AG04449 (cell line): ENCODE measurements around the gene IFT122.

Source experiments
- CTCF ChIA-PET: fragments of 350-600 bp; formaldehyde crosslinking; extraction: SDS; loops from one replicate; lab custom pipeline; 2021; ENCODE audit warnings: antibody characterized with exemption; lab: Yijun Ruan, JAX
- POLR2A ChIA-PET: fragments of 400-600, 350-600 bp; formaldehyde crosslinking; extraction: SDS; loops from one replicate; lab custom pipeline; 2020; ENCODE audit warnings: antibody characterized with exemption, inconsistent platforms; lab: Yijun Ruan, JAX
- DNase-seq: peaks from one replicate; pipeline ENCODE4 v3.0.0-alpha.2; 2010; ENCODE audit warnings: low read depth, low spot score
- H3K4me3 ChIP-seq: 2 replicates; pipeline ENCODE4 v1.5.1; 2011; ENCODE audit warnings: low read depth, mild to moderate bottlenecking, control low read depth, low read length
- CTCF ChIP-seq: IDR thresholded peaks from one replicate; pipeline ENCODE4 v1.5.1; 2011; ENCODE audit warnings: mild to moderate bottlenecking, moderate library complexity, low read length, control low read depth, inconsistent platforms; ENCODE audit not compliant: insufficient read depth; ENCODE audit errors: missing control alignments

Gene IFT122

GRCh38 chr3:129500334-129500658 lies 60.3 kb downstream of the IFT122 start:
- POLR2A ChIA-PET: no interaction called here
- H3K4me3 ChIP-seq: no peak overlapping the region
- CTCF ChIA-PET: interaction anchor here (0.6 to 1.5 kb wide), 3 partner anchors 10 to 325 kb away, joined by 3 to 6 read pairs (median 3); no protein-coding TSS in a partner anchor
- no peak for TF ChIP-seq CTCF
- DNase-seq: no peak

GRCh38 chr3:129501630-129502029 lies 61.6 kb downstream of the IFT122 start:
- no peak for DNase-seq
- CTCF ChIA-PET: interaction anchor here (1.0 to 2.7 kb wide), 3 partner anchors 9 to 12 kb away, joined by 4 to 12 read pairs (median 6); no protein-coding TSS in a partner anchor
- TF ChIP-seq CTCF: no peak
- no peak overlapping the region for H3K4me3 ChIP-seq
- POLR2A ChIA-PET: no interaction called here

- no peak for DNase-seq
- TF ChIP-seq CTCF: no peak
- no peak overlapping the region for H3K4me3 ChIP-seq
Measured at GRCh38 chr3:129502641-129503408, 62.8 kb downstream of the IFT122 start.

GRCh38 chr3:129503471-129504291 lies 63.7 kb downstream of the IFT122 start:
- DNase-seq: no peak
- CTCF ChIA-PET: interaction anchor here (1.2 to 2.7 kb wide), 3 partner anchors 11 to 326 kb away, joined by 3 to 12 read pairs (median 3); no protein-coding TSS in a partner anchor
- POLR2A ChIA-PET: no interaction called here
- H3K4me3 ChIP-seq: no peak overlapping the region
- TF ChIP-seq CTCF: no peak

More at GRCh38 chr3:129502641-129503408, 62.8 kb downstream of the IFT122 start:
- ChIA-PET CTCF (interaction anchor here (1.0 to 2.7 kb wide), 3 partner anchors 10 to 327 kb away, joined by 3 to 12 read pairs (median 4); no protein-coding TSS in a partner anchor), POLR2A (interaction anchor here (0.7 kb wide), 1 partner anchor 111 kb away, joined by 3 read pairs; no protein-coding TSS in a partner anchor)

GRCh38 chr3:129504471-129505100 lies 64.6 kb downstream of the IFT122 start:
- H3K4me3 ChIP-seq: no peak overlapping the region
- TF ChIP-seq CTCF: no peak
- DNase-seq: no peak
- CTCF ChIA-PET: interaction anchor here (1.5 to 2.7 kb wide), 2 partner anchors 12 to 14 kb away, joined by 3 to 12 read pairs; no protein-coding TSS in a partner anchor
- POLR2A ChIA-PET: no interaction called here
